A673 (cell line): ENCODE measurements around the gene MTHFSD.

Experiments used
- CTCF ChIP-seq: fragments of 300-800, 200-600 bp; sonication (generic); conservative IDR thresholded peaks from 2 replicates; pipeline ENCODE4 v1.5.1; 2017; ENCODE audit warnings: low read depth, mild to moderate bottlenecking, antibody characterized with exemption, low read length, moderate library complexity, mixed read lengths
- EZH2 ChIP-seq: fragments of 200-600 bp; sonication (generic); IDR thresholded peaks from 2 replicates; pipeline ENCODE4 v1.6.1; 2017; ENCODE audit warnings: borderline replicate concordance, low read depth, mild to moderate bottlenecking, mixed read lengths, antibody characterized with exemption, low read length; ENCODE audit not compliant: poor library complexity, severe bottlenecking

- no peak for TF ChIP-seq CTCF
- no peak for TF ChIP-seq EZH2
These were observed 7.3 kb upstream of the MTHFSD start for GRCh38 chr16:86562356-86562755.
